ES-I3 (cell line): Measurements from ENCODE around the gene SARDH.

Experiments used
- H3K36me3 ChIP-seq: 2 replicates; pipeline ENCODE4 v1.6.1; 2013; ENCODE audit warnings: mild to moderate bottlenecking, low read length, control low read depth, moderate library complexity; ENCODE audit not compliant: insufficient read depth
- H3K4me1 ChIP-seq: 2 replicates; pipeline ENCODE4 v1.6.1; 2013; ENCODE audit warnings: mild to moderate bottlenecking, control low read depth, low read length; ENCODE audit not compliant: insufficient read depth
- H3K9ac ChIP-seq: 2 replicates; pipeline ENCODE4 v1.6.1; 2013; ENCODE audit warnings: low read depth, mild to moderate bottlenecking, low read length, moderate library complexity
- H3K9me3 ChIP-seq: 2 replicates; pipeline ENCODE4 v1.6.1; 2013; ENCODE audit warnings: mild to moderate bottlenecking, low read length, moderate library complexity; ENCODE audit not compliant: control insufficient read depth, insufficient read depth

SARDH gene

GRCh38 chr9:133704711-133705181, 33.4 kb downstream of the SARDH start:
- H3K9me3 ChIP-seq: no peaks in the 10 kb centered on the region
- H3K4me1 ChIP-seq: no peaks in the 10 kb centered on the region; the same call in 1 of the 2 replicates
- H3K36me3 ChIP-seq: no peaks in the 10 kb centered on the region
- no peak overlapping the region for H3K9ac ChIP-seq

- no peaks in the 10 kb centered on the region for H3K36me3 ChIP-seq
- no peaks in the 10 kb centered on the region for H3K9me3 ChIP-seq
- H3K9ac ChIP-seq: no peak overlapping the region
- no peaks in the 10 kb centered on the region; the same call in 1 of the 2 replicates for H3K4me1 ChIP-seq
Measured at GRCh38 chr9:133703591-133704399, 34.4 kb downstream of the SARDH start.

GRCh38 chr9:133702798-133703590, 35.2 kb downstream of the SARDH start:
- H3K4me1 ChIP-seq: no peaks in the 10 kb centered on the region; the same call in 1 of the 2 replicates
- no peak overlapping the region for H3K9ac ChIP-seq
- no peaks in the 10 kb centered on the region for H3K9me3 ChIP-seq
- no peaks in the 10 kb centered on the region for H3K36me3 ChIP-seq

DNA sequence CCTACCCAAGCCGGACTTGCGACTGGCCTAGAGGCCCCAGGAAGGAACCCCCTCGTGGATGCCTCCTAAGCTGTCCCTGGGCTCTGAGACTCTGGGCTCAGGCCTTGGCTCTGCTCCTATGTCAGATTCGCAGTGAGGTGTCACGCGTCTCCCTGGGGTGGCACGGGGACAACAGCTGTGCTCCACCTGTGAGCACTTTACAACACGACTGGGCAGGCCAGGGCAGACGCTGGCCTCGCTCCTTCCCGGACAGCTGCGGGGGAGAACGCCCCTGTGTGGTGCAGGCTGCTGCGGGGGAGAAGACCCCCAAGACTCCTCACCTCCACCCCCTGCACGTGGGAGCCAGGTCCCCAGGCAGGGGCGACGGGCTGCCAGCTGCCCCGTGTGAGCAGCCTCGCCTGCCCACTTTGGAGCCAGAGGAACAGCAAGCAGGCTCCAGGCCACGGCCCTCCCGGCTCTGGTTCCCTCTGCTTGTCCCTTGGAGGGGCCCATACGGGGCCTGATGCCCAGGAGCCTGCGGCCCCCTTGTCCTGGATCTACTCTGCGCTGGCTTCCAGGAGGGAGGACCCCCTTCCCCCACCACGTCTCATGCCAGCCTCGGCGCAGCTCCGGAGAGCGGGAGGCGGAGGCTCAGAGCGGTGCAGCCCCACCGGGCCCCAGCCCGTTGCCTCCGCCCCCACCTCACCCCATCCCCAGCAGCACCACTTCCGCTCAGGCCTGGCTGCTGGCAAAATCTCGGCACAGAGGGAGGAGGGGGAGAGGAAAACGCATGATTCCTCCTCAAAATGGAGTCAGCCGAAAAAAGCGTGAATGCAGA, 36.0 kb downstream of the SARDH start:
- Histone ChIP-seq H3K36me3 (no peaks in the 10 kb centered on the region), H3K4me1 (no peaks in the 10 kb centered on the region; the same call in 1 of the 2 replicates), H3K9ac (no peak overlapping the region), H3K9me3 (no peaks in the 10 kb centered on the region)

GRCh38 chr9:133701321-133701980, 36.7 kb downstream of the SARDH start:
- H3K4me1 ChIP-seq: no peaks in the 10 kb centered on the region; the same call in 1 of the 2 replicates
- no peak overlapping the region for H3K9ac ChIP-seq
- no peaks in the 10 kb centered on the region for H3K36me3 ChIP-seq
- H3K9me3 ChIP-seq: no peaks in the 10 kb centered on the region

DNA sequence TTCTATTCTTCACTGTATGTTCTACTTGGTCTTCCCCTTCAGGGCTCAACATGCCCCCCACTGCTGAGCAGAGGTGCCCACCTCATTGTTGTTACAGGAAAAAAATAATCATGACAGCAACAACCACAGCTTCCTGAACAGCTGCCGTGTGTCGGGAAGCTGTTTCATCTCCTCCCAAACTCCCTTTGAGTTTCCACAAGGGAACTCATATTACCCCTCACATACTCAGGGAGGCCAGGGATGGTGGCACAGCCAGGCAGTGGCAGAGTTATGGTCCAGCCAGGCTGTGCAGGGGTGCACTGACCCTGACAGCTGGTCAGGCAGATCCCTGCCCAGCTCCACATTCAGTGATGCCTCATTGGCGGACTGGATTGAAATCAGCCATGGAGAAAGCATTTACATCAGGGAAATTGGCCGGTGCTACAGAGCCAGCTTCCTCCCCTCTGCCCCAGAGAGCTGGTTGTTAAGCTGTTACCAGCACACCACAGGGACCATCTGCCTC, 37.3 kb downstream of the SARDH start:
- Histone ChIP-seq H3K4me1 (no peaks in the 10 kb centered on the region; the same call in 1 of the 2 replicates), H3K9ac (no peak overlapping the region), H3K9me3 (no peaks in the 10 kb centered on the region), H3K36me3 (no peaks in the 10 kb centered on the region)

DNA sequence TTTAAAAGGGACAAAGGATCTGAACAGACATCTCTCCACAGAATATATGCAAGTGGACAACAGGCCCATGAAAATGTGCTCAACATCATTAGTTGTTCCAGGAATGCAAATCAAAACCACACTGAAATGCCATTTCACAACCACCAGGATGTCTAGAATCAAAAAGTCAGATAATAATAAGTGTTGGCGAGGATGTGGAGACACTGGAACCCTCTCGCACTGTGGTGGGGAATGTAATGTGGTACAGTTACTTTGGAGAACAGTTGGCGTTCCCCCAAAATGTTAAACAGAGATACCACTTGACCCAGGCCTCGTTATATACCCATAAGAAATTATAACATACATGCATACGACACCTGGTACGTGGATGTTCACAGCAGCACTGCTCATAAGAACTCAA, 38.6 kb downstream of the SARDH start:
- Histone ChIP-seq H3K9me3 (no peaks in the 10 kb centered on the region), H3K9ac (no peak overlapping the region), H3K4me1 (no peaks in the 10 kb centered on the region; the same call in 1 of the 2 replicates), H3K36me3 (no peaks in the 10 kb centered on the region)

DNA sequence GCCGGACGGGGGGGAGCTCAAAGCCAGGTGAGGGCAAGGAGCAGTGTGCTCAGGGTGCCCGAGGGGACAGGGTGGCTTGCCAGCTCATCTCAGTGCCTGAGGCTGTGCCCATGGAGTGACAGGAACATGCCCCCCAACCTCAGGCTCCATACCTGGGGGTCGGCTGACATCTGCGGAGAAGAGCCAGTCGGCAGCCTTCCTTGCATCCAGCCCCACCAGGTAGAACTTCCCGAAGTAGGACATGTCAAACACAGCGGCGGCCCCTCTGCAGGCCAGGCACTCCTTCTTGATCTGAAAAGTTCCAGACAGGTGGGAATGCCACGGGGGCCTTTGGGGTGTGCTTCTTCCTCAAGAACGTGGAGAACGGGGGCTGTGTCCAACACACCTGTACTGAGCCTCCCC, 42.1 kb downstream of the SARDH start:
- no peaks in the 10 kb centered on the region; the same call in 1 of the 2 replicates for H3K4me1 ChIP-seq
- no peaks in the 10 kb centered on the region for H3K9me3 ChIP-seq
- no peaks in the 10 kb centered on the region for H3K36me3 ChIP-seq
- no peak overlapping the region for H3K9ac ChIP-seq

DNA sequence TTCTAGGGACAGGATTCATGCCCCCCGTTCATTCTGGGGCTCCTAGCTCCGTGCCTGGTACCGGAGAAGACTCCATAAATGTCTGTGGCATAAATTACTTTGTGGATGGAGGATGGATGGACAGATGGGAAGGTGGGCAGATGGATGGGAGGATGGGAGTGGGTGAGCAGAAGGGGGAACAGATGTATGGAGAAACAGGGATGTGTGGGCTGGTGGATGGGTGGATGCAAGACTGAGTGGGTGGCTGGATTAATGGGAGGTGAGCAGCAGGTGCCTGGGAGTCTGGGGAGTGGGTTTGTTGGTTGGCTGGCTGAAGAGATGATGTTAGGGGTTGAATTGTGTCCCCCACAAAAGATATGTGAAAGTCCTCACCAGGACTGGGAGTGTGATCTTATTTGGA, 43.5 kb downstream of the SARDH start:
- Histone ChIP-seq H3K36me3 (no peaks in the 10 kb centered on the region), H3K9ac (no peak overlapping the region), H3K4me1 (no peaks in the 10 kb centered on the region; the same call in 1 of the 2 replicates), H3K9me3 (no peaks in the 10 kb centered on the region)

DNA sequence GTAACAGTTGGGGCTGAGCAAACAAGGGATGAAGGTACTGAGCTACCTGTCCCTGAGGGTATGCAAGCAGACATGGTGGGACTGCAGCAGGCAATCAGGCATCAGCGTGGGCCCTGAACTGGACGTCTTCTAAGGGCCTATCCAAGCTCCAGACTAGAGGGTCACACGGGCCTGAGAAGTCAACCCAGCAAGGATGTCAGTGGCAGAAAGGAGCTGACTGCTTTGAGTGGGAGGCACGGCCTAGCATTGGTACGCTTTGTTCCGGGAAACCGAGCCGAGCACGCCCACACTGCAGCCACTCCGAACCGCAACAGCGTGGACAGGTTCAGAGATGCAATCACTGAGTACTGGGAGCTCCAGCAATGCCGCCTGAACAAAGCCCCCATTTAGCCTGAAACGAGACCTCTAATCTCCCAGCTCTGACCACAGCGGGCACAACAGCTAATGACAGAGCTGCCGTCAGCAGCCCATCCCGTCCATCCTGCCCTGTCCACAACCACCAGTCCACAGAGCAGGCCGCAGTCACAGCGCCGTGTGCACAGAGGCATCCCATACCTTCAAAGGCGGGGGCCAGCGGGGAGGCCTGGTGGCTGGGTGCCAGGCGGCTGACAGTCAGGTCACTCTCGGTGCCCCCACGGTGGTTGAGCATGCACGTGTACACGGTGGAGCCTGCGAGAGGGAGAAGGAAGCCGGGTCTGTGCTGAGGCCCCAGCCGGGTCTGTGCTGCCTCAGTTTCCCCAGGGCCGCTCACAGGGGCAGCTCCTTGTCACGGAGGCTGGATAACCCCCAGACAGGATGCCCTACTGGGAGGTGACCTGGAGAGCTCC, 44.2 kb downstream of the SARDH start:
- no peaks in the 10 kb centered on the region; the same call in 1 of the 2 replicates for H3K4me1 ChIP-seq
- no peaks in the 10 kb centered on the region for H3K9me3 ChIP-seq
- H3K9ac ChIP-seq: no peak overlapping the region
- no peaks in the 10 kb centered on the region for H3K36me3 ChIP-seq

- H3K36me3 ChIP-seq: no peaks in the 10 kb centered on the region
- no peaks in the 10 kb centered on the region for H3K9me3 ChIP-seq
- H3K4me1 ChIP-seq: no peaks in the 10 kb centered on the region; the same call in 1 of the 2 replicates
- no peak overlapping the region for H3K9ac ChIP-seq
Measured at GRCh38 chr9:133693116-133693515, 45.0 kb downstream of the SARDH start.

GRCh38 chr9:133692364-133692985, 45.7 kb downstream of the SARDH start:
- Histone ChIP-seq H3K9ac (no peak overlapping the region), H3K9me3 (no peaks in the 10 kb centered on the region), H3K36me3 (no peaks in the 10 kb centered on the region), H3K4me1 (no peaks in the 10 kb centered on the region; the same call in 1 of the 2 replicates)
